ENCODE measurements around the gene UTS2R. TPM values are rescaled to one million over a fixed set of nuclear protein-coding genes. Genes with fewer than 3 reads are reported as not detected.

Gene UTS2R
- polyA plus RNA-seq, 1 donor from 2014 or later, result not detected

- Histone ChIP-seq H3F3A (ENCODE audit: insufficient read depth, low read length, poor library complexity, severe bottlenecking) (no peaks in the 10 kb centered on the region), H3K9me2 (ENCODE audit: insufficient read depth, low read length) (no peaks in the 10 kb centered on the region), H3K79me2 (replicated peaks; ENCODE audit: insufficient read depth, low read length) (no peaks in the 10 kb centered on the region), H3K9me3 (ENCODE audit: low read length) (no peaks in the 10 kb centered on the region), H3K27me3 (ENCODE audit: insufficient read depth, low read depth, low read length) (no peaks in the 10 kb centered on the region), H4K20me1 (ENCODE audit: insufficient read depth) (no peaks in the 10 kb centered on the region), H3K4me3 (ENCODE audit: low read length) (no peak overlapping the region), H3K36me3 (ENCODE audit: insufficient read depth, low read length) (no peaks in the 10 kb centered on the region), H2AFZ (ENCODE audit: low read depth, low read length) (no peak overlapping the region), H3K4me2 (ENCODE audit: low read length) (no peak overlapping the region), H3K9ac (ENCODE audit: low read length) (no peak overlapping the region), H3K27ac (ENCODE audit: low read length) (no peak overlapping the region)
- no peak for TF ChIP-seq MXI1 (conservative IDR thresholded peaks at IDR 0.05; ENCODE audit: poor library complexity, severe bottlenecking)
- no peak for TF ChIP-seq SMC3 (conservative IDR thresholded peaks at IDR 0.05; ENCODE audit: poor library complexity)
- no peak for TF ChIP-seq EZH2 (IDR thresholded peaks at IDR 0.05; ENCODE audit: borderline replicate concordance, insufficient read depth, low read length, poor library complexity, severe bottlenecking)
- TF ChIP-seq, protein P1, sequence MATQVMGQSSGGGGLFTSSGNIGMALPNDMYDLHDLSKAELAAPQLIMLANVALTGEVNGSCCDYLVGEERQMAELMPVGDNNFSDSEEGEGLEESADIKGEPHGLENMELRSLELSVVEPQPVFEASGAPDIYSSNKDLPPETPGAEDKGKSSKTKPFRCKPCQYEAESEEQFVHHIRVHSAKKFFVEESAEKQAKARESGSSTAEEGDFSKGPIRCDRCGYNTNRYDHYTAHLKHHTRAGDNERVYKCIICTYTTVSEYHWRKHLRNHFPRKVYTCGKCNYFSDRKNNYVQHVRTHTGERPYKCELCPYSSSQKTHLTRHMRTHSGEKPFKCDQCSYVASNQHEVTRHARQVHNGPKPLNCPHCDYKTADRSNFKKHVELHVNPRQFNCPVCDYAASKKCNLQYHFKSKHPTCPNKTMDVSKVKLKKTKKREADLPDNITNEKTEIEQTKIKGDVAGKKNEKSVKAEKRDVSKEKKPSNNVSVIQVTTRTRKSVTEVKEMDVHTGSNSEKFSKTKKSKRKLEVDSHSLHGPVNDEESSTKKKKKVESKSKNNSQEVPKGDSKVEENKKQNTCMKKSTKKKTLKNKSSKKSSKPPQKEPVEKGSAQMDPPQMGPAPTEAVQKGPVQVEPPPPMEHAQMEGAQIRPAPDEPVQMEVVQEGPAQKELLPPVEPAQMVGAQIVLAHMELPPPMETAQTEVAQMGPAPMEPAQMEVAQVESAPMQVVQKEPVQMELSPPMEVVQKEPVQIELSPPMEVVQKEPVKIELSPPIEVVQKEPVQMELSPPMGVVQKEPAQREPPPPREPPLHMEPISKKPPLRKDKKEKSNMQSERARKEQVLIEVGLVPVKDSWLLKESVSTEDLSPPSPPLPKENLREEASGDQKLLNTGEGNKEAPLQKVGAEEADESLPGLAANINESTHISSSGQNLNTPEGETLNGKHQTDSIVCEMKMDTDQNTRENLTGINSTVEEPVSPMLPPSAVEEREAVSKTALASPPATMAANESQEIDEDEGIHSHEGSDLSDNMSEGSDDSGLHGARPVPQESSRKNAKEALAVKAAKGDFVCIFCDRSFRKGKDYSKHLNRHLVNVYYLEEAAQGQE (IDR thresholded peaks at IDR 0.05; ENCODE audit: borderline replicate concordance), result no peak
These were observed 22.3 kb upstream of the UTS2R start for GRCh38 chr17:82349287-82349701.

- no peaks in the 10 kb centered on the region for H3K9me3 ChIP-seq (ENCODE audit: low read length)
- H4K20me1 ChIP-seq (ENCODE audit: insufficient read depth), result no peaks in the 10 kb centered on the region
- H3K4me3 ChIP-seq (ENCODE audit: low read length), result no peak overlapping the region
- no peaks in the 10 kb centered on the region for H3K27me3 ChIP-seq (ENCODE audit: insufficient read depth, low read depth, low read length)
- no peak overlapping the region for H3K27ac ChIP-seq (ENCODE audit: low read length)
- TF ChIP-seq MXI1 (conservative IDR thresholded peaks at IDR 0.05; ENCODE audit: poor library complexity, severe bottlenecking) (no peak), SMC3 (conservative IDR thresholded peaks at IDR 0.05; ENCODE audit: poor library complexity) (no peak), POLR2AphosphoS5 (IDR thresholded peaks at IDR 0.05) (no peak), RAD21 (conservative IDR thresholded peaks at IDR 0.05) (no peak), EP300 (conservative IDR thresholded peaks at IDR 0.05; ENCODE audit: poor library complexity, severe bottlenecking) (no peak), TAF1 (IDR thresholded peaks at IDR 0.05; ENCODE audit: low read depth) (no peak)
- TF ChIP-seq, protein P1 (IDR thresholded peaks at IDR 0.05; ENCODE audit: borderline replicate concordance), result no peak
- TF ChIP-seq, protein P2, sequence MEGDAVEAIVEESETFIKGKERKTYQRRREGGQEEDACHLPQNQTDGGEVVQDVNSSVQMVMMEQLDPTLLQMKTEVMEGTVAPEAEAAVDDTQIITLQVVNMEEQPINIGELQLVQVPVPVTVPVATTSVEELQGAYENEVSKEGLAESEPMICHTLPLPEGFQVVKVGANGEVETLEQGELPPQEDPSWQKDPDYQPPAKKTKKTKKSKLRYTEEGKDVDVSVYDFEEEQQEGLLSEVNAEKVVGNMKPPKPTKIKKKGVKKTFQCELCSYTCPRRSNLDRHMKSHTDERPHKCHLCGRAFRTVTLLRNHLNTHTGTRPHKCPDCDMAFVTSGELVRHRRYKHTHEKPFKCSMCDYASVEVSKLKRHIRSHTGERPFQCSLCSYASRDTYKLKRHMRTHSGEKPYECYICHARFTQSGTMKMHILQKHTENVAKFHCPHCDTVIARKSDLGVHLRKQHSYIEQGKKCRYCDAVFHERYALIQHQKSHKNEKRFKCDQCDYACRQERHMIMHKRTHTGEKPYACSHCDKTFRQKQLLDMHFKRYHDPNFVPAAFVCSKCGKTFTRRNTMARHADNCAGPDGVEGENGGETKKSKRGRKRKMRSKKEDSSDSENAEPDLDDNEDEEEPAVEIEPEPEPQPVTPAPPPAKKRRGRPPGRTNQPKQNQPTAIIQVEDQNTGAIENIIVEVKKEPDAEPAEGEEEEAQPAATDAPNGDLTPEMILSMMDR (IDR thresholded peaks at IDR 0.05; ENCODE audit: poor library complexity, severe bottlenecking), result no peak
- H3K4me2 ChIP-seq (ENCODE audit: low read length), result no peak overlapping the region
- H3K9ac ChIP-seq (ENCODE audit: low read length), result no peak overlapping the region
- no peaks in the 10 kb centered on the region for H3K79me2 ChIP-seq (replicated peaks; ENCODE audit: insufficient read depth, low read length)
- no peaks in the 10 kb centered on the region for H3F3A ChIP-seq (ENCODE audit: insufficient read depth, low read length, poor library complexity, severe bottlenecking)
- H3K36me3 ChIP-seq (ENCODE audit: insufficient read depth, low read length), result no peaks in the 10 kb centered on the region
- no peaks in the 10 kb centered on the region for H3K9me2 ChIP-seq (ENCODE audit: insufficient read depth, low read length)
- no peak overlapping the region for H2AFZ ChIP-seq (ENCODE audit: low read depth, low read length)
These were observed 21.2 kb upstream of the UTS2R start for GRCh38 chr17:82350182-82351030.
